Measurements from ENCODE around the gene AOAH.

GRCh38 chr7:36606153-36606975 lies 117.9 kb downstream of the AOAH start:
- TF ChIP-seq CTCF (IDR thresholded peaks at IDR 0.05; ENCODE audit: insufficient read depth, low read length) (no peak), POLR2AphosphoS5 (IDR thresholded peaks at IDR 0.05; ENCODE audit: low read depth) (no peak), GABPA (IDR thresholded peaks at IDR 0.05; ENCODE audit: low read depth) (no peak)
- TF ChIP-seq, protein P1, sequence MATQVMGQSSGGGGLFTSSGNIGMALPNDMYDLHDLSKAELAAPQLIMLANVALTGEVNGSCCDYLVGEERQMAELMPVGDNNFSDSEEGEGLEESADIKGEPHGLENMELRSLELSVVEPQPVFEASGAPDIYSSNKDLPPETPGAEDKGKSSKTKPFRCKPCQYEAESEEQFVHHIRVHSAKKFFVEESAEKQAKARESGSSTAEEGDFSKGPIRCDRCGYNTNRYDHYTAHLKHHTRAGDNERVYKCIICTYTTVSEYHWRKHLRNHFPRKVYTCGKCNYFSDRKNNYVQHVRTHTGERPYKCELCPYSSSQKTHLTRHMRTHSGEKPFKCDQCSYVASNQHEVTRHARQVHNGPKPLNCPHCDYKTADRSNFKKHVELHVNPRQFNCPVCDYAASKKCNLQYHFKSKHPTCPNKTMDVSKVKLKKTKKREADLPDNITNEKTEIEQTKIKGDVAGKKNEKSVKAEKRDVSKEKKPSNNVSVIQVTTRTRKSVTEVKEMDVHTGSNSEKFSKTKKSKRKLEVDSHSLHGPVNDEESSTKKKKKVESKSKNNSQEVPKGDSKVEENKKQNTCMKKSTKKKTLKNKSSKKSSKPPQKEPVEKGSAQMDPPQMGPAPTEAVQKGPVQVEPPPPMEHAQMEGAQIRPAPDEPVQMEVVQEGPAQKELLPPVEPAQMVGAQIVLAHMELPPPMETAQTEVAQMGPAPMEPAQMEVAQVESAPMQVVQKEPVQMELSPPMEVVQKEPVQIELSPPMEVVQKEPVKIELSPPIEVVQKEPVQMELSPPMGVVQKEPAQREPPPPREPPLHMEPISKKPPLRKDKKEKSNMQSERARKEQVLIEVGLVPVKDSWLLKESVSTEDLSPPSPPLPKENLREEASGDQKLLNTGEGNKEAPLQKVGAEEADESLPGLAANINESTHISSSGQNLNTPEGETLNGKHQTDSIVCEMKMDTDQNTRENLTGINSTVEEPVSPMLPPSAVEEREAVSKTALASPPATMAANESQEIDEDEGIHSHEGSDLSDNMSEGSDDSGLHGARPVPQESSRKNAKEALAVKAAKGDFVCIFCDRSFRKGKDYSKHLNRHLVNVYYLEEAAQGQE (IDR thresholded peaks at IDR 0.05; ENCODE audit: insufficient replicate concordance, low read depth): no peak
